Measurements from ENCODE around the gene LYST.

Gene LYST

DNA sequence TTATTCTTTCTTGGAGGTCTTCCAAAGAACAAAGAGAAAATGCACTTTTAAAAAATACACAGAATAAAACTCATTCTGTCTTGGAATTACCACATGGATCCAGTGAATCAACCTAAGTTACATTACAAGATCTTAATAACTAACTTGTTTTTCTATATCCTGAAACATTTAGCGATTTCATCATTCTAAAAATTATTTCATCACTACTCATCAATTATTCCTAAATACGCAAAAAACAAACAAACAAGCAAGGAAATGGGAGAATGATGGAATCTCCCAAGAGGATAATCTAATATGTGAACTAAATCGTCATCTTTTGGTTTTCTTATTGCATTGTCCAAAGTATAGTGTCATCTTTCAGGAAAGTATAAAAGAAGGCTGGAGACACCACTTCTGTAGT lies 178.6 kb downstream of the LYST start:
- no peaks in the 10 kb centered on the region for H3K9me3 ChIP-seq (ENCODE audit: insufficient read depth, low read depth, low read length)
- no peak overlapping the region for H3K4me3 ChIP-seq (ENCODE audit: low read length, poor library complexity, severe bottlenecking)
- H3F3A ChIP-seq (ENCODE audit: low read depth): no peaks in the 10 kb centered on the region
- H3K4me2 ChIP-seq (ENCODE audit: low read depth, low read length, poor library complexity, severe bottlenecking): no peak overlapping the region
- H3K27me3 ChIP-seq (ENCODE audit: insufficient read depth, low read length, poor library complexity, severe bottlenecking): no peaks in the 10 kb centered on the region
- no peak for TF ChIP-seq CTCF (conservative IDR thresholded peaks at IDR 0.05; ENCODE audit: low read length)
- H3K9me2 ChIP-seq (replicated peaks; ENCODE audit: low read depth, low read length): no peaks in the 10 kb centered on the region
- no peaks in the 10 kb centered on the region for H3K36me3 ChIP-seq (ENCODE audit: insufficient read depth, low read length)
- no peak overlapping the region for H2AFZ ChIP-seq (ENCODE audit: low read length)
- H3K9ac ChIP-seq (ENCODE audit: low read depth, low read length, poor library complexity, severe bottlenecking): no peak overlapping the region
- no peaks in the 10 kb centered on the region for H3K4me1 ChIP-seq (ENCODE audit: insufficient read depth, low read length, poor library complexity, severe bottlenecking)
- no peaks in the 10 kb centered on the region for H3K79me2 ChIP-seq (ENCODE audit: insufficient read depth, low read length)
- H4K20me1 ChIP-seq (ENCODE audit: insufficient read depth, low read length, poor library complexity, severe bottlenecking): no peaks in the 10 kb centered on the region

DNA sequence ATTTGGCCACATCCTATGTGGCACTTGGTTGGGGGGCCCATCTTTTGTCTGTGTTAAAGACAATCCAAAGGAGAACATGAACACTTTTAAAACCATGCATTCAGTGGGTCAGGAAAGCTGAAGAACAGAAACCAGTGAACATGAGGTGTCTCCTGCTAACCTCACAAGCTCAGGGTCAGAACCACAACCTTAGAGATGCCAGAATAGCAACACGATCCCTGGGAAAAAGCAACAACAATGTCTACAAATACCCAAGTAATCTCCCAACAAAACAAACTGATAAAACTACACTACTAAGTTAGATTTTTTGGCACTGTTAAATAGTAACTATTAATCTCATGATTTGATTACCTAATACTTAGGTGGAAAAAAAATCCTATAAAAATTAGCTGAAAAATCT lies 183.1 kb downstream of the LYST start:
- Histone ChIP-seq H3K4me2 (ENCODE audit: low read depth, low read length, poor library complexity, severe bottlenecking) (no peak overlapping the region), H3K79me2 (ENCODE audit: insufficient read depth, low read length) (no peaks in the 10 kb centered on the region), H3K9me3 (ENCODE audit: insufficient read depth, low read depth, low read length) (no peaks in the 10 kb centered on the region), H3K9ac (ENCODE audit: low read depth, low read length, poor library complexity, severe bottlenecking) (no peak overlapping the region), H3K4me3 (ENCODE audit: low read length, poor library complexity, severe bottlenecking) (no peak overlapping the region), H3F3A (ENCODE audit: low read depth) (no peaks in the 10 kb centered on the region), H2AFZ (ENCODE audit: low read length) (no peak overlapping the region), H3K27me3 (ENCODE audit: insufficient read depth, low read length, poor library complexity, severe bottlenecking) (no peaks in the 10 kb centered on the region), H3K4me1 (ENCODE audit: insufficient read depth, low read length, poor library complexity, severe bottlenecking) (no peaks in the 10 kb centered on the region), H3K36me3 (ENCODE audit: insufficient read depth, low read length) (no peaks in the 10 kb centered on the region), H3K9me2 (replicated peaks; ENCODE audit: low read depth, low read length) (no peaks in the 10 kb centered on the region), H4K20me1 (ENCODE audit: insufficient read depth, low read length, poor library complexity, severe bottlenecking) (no peaks in the 10 kb centered on the region)
- no peak for TF ChIP-seq EZH2phosphoT487 (IDR thresholded peaks at IDR 0.05; ENCODE audit: borderline replicate concordance)
- TF ChIP-seq CTCF (conservative IDR thresholded peaks at IDR 0.05; ENCODE audit: low read length): no peak

DNA sequence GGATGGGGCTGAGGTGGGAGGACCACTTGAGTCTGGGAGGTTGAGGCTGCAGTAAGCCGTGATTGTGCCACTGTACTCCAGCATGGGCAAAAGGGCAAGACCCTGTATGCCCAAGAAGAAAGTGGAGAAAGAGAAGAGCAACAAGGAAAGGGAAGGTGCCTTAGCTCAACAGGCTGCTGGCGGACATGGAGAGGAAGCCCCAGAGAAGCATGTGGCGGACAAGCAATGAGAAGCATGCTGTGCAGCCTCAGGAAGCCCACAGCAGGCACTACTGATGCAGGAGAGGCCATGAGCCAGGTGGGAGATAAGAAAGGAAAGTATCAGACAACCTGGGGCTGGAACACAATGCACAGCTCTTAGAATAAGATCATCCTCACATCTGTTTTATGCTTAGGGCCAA lies 184.5 kb downstream of the LYST start:
- Histone ChIP-seq H3K9ac (ENCODE audit: low read depth, low read length, poor library complexity, severe bottlenecking) (no peak overlapping the region), H3K9me2 (replicated peaks; ENCODE audit: low read depth, low read length) (no peaks in the 10 kb centered on the region), H4K20me1 (ENCODE audit: insufficient read depth, low read length, poor library complexity, severe bottlenecking) (no peaks in the 10 kb centered on the region), H3K9me3 (ENCODE audit: insufficient read depth, low read depth, low read length) (no peaks in the 10 kb centered on the region), H2AFZ (ENCODE audit: low read length) (no peak overlapping the region), H3F3A (ENCODE audit: low read depth) (no peaks in the 10 kb centered on the region), H3K4me1 (ENCODE audit: insufficient read depth, low read length, poor library complexity, severe bottlenecking) (no peaks in the 10 kb centered on the region), H3K79me2 (ENCODE audit: insufficient read depth, low read length) (no peaks in the 10 kb centered on the region), H3K36me3 (ENCODE audit: insufficient read depth, low read length) (no peaks in the 10 kb centered on the region), H3K4me2 (ENCODE audit: low read depth, low read length, poor library complexity, severe bottlenecking) (no peak overlapping the region), H3K4me3 (ENCODE audit: low read length, poor library complexity, severe bottlenecking) (no peak overlapping the region), H3K27me3 (ENCODE audit: insufficient read depth, low read length, poor library complexity, severe bottlenecking) (no peaks in the 10 kb centered on the region)
- no peak for TF ChIP-seq CTCF (conservative IDR thresholded peaks at IDR 0.05; ENCODE audit: low read length)
